ENCODE measurements around the gene NCAN.
A peak's percentile ranks its signal among the peaks of the same experiment; 100 is the strongest.
"Not testable (repeated sequence)": the region's sequence is repeated elsewhere in the genome, so short reads cannot be mapped to it uniquely, and the experiment has no call there.

The NCAN gene

GRCh38 chr19:19193926-19194325 is 17.8 kb upstream of the NCAN start:
- DNase-seq (ENCODE audit: low spot score), result no peak

DNA sequence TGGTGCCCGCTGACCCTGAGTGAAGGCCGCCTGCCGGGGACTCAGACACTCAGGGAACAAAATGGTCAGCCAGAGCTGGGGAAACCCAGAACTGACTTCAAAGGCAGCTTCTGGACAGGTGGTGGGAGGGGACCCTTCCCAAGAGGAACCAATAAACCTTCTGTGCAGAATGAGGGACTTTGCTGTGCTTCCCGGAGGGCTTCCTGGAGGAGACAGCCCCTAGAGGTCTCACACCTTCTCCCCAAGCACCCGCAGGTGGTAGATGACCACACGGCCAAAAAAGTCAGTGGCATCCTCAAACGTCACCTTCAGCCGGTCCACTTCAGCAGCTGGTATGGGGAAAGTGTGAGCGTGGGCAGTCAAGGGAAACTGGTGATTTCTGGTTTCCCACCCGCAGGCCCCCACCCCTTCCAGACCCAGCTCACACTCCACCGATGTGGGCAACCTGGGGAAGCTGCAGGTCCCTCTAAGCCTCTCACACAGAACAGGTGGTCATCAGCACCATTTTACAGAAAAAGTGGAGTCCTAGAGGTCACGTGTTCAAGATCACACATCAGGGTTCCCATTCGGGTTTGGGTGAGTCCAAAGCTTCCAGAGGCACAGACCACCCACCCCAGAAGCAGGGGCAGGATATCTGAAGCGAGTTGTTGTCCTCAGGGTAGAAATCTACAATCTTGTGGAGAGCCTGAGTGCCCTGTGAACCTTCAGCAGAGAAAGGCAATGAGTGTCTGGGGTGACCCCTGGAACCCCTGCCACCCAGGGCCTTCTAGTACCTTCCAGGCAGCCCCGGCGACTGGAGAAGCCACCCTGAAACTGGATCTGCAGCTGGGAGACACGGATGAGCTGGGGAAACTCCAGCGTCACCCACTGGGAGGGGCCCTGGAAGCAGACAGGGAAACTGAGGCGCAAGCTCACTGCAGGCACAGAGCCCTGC is 9.8 kb upstream of the NCAN start:
- DNase-seq (ENCODE audit: low spot score), result no peak

GRCh38 chr19:19202707-19203011 is 9.1 kb upstream of the NCAN start:
- no peak for DNase-seq (ENCODE audit: low spot score)

- DNase-seq (ENCODE audit: low spot score), result peak; percentile 99
These were observed 8.5 kb upstream of the NCAN start, which contains the start of gene NR2C2AP for GRCh38 chr19:19203012-19203856. TSS of gene NR2C2AP (minus strand) at chr19:19203414. CDS start at chr19:19203060, 354 bp downstream.

DNA sequence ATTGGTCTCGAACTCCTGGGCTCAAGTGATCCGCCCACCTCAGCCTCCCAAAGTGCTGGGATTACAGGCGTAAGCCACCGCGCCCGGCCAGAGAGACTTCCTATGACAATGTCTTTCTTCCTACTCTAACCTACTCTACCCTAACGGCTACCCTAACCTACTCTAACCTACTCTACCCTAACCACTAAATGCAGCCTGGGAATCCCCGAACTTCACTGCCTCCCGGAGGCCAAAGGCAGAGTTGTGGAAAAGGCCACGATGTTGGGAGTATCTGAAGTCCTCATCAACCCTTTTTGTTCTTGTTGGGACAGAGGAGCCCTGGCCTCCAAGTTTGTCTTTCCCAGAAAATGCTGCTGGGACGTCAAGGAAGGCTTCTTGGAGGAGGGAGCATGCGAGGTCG is 7.6 kb upstream of the NCAN start:
- peak; percentile 66 for DNase-seq (ENCODE audit: low spot score)

GRCh38 chr19:19205416-19206410 is 6.0 kb upstream of the NCAN start:
- DNase-seq (ENCODE audit: low spot score), result no peak

GRCh38 chr19:19206938-19207337 is 4.8 kb upstream of the NCAN start:
- no peak for DNase-seq (ENCODE audit: low spot score)

- no peak for DNase-seq (ENCODE audit: low spot score)
These were observed 3.9 kb upstream of the NCAN start for GRCh38 chr19:19207637-19208572.

DNA sequence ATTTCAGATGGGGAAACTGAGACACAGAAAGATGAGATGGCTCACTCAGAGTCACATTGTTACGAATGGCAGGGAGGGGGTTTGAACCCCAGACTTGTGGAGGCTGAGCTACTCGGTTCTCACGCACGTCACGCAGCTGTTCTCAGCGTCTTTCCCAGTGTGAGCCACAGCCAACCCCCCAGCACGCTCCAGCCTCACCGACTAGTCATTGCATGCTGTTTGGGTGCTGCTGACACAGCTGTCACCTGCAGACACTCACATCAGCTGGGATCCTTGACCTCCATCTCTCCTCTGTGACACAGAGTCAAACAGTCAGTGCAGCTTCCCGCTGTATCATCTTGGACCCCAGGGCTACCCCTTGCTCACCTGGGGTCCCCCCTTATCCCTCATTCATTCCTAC is 2.4 kb upstream of the NCAN start:
- no peak for DNase-seq (ENCODE audit: low spot score)

DNA sequence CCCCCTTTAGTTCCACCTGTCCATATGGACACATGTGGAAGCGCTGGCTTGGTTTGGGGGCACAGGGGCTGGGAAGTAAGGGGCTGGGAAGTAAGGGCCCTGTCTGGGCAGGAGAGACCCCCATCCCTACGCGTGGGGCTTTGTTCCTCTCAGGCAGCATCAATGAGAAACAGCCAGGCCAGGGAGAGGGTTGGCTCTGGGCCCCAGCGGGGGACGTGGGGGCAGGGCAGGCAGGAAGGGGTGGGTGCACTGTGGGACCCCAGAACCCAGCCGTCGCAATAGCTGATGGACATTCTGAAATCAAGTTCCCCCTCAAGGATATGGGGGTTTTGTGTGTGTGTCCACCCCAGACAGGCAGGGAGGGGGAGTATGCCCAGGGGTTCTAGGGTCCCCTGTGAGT is 1.2 kb downstream of the NCAN start:
- no peak for DNase-seq (ENCODE audit: low spot score)

DNA sequence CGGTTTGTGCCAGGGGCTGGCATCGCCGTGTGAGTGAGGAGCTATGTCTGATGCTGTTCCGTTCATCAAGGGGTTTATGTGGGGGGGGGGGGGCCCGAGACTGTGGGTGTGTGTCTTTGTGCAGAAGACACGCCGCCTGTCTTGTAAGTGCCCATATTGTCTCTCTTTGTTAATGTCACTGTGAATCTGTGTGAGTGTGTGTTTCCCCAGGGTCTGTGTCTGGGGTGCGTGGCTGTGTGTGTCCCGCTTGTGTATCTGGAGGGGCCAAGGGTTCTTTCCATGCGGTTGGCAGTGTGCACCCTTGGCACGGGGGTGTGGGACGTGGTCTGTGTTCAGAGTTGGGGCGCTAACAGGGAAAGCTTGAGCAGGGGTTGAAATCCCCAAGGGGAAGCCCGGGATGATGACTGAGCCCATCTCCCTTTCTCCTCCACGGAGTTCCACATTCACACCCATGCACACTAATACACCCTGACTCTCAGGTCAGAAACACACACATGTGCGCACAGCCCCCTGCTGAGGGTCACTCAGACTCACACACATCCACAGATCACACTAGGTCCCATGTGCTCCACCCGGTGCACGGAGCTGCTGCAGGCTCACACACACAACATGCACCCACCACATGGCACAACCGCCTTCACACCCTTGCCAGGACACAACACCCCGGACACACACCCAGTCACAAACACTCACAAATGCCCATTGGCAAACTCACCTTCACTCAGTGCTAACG is 1.8 kb downstream of the NCAN start:
- DNase-seq (ENCODE audit: low spot score), result no peak

- no peak for DNase-seq (ENCODE audit: low spot score)
These were observed 2.4 kb downstream of the NCAN start for GRCh38 chr19:19214159-19214490.

DNA sequence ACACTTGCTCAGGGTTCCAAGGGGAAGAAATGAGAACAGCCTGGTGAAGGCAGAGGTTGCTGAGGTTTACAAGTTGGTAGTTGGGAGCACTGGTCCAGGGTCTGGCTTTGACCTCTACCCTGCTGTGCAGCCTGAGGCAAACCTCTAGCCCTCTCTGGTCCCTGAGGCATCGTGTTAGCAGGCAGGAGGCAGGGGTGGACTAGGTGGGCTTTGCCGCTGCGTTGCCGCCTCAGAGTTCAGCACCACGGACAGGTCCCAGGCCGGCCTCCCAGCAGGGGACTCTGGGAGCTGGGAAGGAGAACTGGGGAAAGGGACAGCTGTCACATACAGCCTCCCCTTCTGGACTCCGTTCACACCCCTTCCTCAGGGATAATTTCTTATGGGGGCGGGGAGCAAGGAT is 3.1 kb downstream of the NCAN start:
- peak; percentile 93 for DNase-seq (ENCODE audit: low spot score)

DNA sequence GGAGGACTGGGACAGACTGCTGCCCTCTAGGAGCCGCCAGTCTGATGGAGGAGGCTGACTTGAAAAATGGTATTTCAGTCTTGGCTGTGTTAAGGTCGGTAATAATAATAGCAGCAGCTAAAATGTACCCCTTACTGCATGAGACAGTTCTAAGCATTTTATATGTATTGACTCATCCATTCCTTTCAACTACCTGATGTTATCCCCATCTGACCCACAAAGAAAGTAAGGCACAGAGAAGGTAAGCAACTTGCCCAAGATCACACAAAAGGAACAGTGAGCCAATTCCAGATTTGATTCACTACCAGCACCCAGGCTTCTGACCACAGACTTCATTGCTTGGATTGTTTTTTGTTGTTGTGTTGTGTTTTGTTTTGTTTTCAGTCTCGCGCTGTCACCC is 4.0 kb downstream of the NCAN start:
- no peak for DNase-seq (ENCODE audit: low spot score)

DNA sequence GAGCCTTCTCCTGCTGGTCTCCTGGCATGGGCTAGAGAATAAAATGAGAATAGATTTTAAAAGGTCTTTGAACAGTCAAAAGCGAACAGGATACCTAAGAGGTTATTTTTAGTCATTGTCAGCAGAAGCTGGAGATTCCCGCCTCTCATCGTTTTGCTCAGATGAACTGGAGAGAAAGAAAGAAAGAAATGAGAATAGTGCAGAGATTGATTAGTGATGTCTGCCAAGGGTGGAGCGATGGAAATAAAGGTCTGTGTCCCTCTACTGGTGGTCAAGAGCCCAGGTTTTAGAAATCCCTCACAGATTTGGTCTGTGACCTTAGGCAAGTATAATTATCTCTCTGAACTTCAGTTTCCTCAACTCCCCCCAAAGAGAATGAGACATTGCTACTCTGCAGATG is 5.3 kb downstream of the NCAN start:
- DNase-seq (ENCODE audit: low spot score), result no peak

DNA sequence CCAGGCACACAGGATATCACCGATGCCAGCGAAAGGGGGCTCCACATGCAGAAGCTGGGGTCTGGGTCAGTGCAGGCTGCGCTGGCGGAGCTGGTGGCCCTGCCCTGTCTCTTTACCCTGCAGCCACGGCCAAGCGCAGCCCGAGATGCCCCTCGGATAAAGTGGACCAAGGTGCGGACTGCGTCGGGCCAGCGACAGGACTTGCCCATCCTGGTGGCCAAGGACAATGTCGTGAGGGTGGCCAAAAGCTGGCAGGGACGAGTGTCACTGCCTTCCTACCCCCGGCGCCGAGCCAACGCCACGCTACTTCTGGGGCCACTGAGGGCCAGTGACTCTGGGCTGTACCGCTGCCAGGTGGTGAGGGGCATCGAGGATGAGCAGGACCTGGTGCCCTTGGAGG is 7.2 kb downstream of the NCAN start:
- DNase-seq (ENCODE audit: low spot score), result no peak

DNA sequence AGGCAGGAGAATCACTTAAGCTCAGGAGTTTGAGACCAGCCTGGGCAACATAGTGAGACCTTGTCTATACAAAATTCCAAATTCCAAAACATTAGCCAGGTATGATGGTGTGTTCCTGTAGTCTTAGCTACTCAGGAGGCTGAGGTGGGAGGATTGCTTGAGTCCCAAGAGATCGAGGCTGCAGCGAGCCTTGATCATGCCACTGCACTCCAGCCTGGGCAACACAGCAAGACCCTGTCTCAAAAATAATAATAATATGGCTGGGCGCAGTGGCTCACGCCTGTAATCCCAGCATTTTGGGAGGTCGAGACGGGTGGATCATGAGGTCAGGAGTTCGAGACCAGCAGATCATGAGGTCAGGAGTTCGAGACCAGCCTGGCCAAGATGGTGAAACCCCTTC is 9.2 kb downstream of the NCAN start:
- not testable (repeated sequence) for DNase-seq (ENCODE audit: low spot score)

DNA sequence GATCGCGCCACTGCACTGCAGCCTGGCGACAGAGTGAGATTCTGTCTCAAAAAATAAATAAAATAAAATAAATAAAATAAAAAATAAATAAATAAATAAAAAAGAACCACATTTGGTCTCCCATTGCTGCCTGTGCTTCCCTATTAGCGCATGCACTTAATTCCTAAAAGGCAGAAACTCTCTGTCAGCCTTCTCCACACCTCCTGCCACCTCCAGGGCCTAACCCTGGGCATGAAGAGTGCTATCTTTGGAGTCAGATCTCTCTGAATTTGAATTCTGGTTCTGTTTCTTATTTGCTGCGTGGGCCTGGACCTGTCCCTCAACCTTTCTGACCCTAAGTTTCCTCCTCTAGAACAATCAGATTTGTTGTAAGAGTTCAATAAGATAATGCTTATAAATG is 11.3 kb downstream of the NCAN start:
- no peak for DNase-seq (ENCODE audit: low spot score)

GRCh38 chr19:19223636-19224035 is 11.9 kb downstream of the NCAN start:
- DNase-seq (ENCODE audit: low spot score), result no peak

DNA sequence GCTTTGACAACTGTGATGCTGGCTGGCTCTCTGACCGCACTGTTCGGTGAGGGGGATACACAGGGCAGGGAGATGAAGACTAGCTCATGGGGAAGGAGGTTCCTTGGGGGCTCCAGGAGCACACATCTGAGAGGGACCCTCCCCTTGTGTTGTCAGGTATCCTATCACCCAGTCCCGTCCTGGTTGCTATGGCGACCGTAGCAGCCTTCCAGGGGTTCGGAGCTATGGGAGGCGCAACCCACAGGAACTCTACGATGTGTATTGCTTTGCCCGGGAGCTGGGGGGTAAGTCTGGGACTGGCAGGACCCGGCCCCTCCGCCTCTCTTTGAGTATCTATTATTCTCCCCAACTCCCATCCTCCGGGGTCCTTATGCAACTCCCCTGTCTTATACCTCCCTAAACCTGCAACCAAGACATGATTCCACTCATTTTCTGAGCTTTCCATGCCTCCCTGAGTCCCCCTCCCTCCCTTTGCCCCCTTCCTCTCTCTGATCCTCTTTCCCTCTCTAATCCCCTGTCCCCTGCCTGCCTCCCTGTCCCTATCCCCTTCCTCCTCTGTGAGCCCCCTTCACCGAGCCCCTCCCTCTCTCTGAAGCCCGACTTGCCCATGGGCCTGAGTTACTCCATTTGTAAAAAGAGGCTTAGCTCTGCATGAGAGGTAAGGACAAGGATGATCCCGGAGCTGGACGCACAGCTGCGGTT is 12.5 kb downstream of the NCAN start:
- DNase-seq (ENCODE audit: low spot score), result no peak
